NCI-H1105 (cell line): ENCODE measurements around the gene EDN1.

ENCODE experiments used
- DNase-seq: peaks from one replicate; lab custom pipeline; 2025; lab: John Stamatoyannopoulos, UW

EDN1 gene

GRCh38 chr6:12270551-12271230, 19.5 kb upstream of the EDN1 start:
- no peak for DNase-seq

- no peak for DNase-seq
Observed at GRCh38 chr6:12271594-12271993, 18.6 kb upstream of the EDN1 start.

GRCh38 chr6:12271997-12272396, 18.2 kb upstream of the EDN1 start:
- no peak for DNase-seq

DNA sequence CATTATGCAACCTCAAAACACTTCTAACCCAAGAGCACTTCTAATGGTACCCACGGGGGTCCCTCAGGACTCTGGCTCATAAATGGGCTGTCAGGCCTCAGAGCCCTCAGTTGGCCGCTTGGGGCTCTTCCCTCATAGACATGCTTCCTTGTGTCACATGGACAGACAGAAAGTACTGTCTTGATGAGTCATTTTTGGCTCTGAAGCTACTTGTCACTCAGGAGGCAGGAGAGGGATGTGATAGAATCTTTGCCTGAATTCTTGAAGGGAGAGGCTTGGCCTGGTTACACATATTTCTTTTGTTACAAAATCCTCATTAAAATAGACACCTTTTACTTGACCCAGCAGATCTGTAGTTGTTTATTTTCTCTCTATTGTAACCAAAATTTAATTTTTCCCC, 15.1 kb upstream of the EDN1 start:
- no peak for DNase-seq

- DNase-seq = no peak
Observed at GRCh38 chr6:12276930-12277315, 13.2 kb upstream of the EDN1 start.

DNA sequence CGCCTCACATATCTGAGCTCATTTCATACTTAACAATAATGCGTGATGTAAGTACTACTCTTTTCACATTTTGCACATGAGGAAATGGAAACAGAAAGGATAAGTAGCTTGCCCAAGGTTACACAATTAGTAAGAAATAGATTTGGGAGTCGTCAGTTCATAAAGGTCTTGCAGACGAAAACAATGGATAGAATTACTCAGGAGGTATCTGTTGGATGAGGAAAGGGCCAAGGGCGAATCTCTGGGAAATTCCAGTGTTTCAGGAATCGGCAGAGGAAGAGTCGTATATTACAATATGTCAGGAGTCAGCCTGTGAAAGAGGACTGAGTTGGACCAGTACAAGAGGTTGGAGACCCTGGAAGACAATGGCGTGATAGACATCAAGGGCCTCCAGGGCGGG, 12.8 kb upstream of the EDN1 start:
- DNase-seq = no peak

- no peak for DNase-seq
Observed at GRCh38 chr6:12278915-12279314, 11.2 kb upstream of the EDN1 start.

DNA sequence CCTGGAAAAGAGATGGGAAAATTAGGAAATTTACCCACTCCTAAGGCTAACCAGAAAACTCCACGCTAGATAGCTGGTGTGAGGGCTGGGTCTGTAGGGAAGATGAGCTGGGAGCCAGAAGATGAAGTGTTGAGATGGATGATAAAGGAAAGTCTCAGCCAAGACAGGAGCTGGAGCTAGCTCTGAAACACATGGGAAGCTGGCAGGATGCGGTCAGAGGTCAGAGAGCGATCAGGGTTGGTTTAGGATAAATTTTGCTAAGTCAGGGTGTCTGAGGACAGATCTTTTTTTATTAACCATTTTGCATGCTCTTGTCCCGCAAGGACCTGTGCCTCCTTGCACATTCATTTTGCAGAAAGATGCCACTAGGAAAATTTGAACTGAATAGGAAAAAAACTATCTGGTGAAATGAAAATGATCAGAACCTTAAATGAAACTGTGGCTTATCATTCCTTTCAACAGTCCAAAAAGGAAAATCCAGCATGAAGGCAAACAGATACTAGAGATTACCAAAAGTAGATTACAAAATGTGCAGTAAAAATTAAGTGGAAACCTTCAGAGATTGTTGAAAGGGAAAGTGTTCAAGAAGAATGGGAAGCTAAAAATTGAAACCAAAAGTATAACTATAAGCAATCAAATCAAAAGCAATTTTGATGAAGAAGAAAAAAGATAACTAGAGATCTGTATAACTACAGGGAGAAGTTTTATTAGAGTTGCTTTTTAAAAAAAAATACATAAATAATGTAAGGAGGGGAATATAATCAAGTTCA, 10.7 kb upstream of the EDN1 start:
- DNase-seq = no peak

DNA sequence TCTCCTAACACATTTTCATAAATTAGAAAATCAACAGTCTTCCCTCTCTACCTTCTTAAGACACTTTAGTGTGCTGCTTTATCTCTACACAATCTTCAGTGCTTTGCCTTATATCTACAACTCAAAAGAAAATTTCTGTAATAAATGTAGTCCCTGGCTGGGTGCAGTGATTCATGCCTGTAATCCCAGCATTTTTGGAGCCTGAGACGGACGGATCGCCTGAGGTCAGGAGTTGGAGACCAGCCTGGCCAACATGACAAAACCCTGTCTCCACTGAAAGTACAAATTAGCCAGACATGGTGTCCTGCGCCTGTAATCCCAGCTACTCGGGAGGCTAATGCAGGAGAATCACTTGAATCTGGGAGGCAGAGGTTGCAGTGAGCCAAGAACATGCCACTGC, 9.7 kb upstream of the EDN1 start:
- no peak for DNase-seq

DNA sequence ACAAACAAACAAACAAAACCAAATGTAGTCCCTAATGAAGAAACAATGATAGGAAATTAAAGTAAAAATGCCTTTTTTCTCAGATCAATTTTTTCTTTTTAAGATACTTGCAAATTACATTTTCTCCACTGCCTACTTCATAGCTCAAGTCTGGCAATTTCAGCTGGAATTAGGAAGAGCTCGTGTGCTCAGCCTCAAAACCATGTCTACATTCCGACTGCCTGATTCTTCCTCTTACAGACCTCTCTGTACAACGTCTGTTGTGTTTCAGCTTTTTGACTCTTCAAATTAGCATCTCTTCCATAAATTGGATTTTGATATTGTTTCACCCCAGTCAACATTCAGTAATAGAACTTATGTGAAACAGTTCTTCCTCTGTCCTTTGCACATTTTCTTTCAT, 9.3 kb upstream of the EDN1 start:
- DNase-seq = no peak

DNA sequence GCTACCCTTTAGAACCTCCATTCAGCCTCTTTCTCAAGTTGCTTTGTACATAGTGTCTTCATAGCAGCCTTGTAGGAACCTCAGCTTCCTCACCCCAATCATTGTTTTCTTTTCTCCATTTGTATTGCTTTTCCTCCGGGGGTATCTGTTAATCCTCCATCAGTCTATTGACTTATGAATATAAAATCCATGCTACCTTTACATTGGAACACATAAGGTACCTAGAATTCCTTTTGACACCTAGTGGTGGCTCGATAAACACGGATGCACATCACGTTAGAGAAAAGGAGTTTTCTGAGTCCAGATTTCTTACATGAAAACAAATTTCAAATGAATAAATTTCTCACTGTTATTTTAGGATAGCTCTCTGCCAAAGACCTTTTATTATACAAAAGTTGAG, 6.3 kb upstream of the EDN1 start:
- DNase-seq = no peak

DNA sequence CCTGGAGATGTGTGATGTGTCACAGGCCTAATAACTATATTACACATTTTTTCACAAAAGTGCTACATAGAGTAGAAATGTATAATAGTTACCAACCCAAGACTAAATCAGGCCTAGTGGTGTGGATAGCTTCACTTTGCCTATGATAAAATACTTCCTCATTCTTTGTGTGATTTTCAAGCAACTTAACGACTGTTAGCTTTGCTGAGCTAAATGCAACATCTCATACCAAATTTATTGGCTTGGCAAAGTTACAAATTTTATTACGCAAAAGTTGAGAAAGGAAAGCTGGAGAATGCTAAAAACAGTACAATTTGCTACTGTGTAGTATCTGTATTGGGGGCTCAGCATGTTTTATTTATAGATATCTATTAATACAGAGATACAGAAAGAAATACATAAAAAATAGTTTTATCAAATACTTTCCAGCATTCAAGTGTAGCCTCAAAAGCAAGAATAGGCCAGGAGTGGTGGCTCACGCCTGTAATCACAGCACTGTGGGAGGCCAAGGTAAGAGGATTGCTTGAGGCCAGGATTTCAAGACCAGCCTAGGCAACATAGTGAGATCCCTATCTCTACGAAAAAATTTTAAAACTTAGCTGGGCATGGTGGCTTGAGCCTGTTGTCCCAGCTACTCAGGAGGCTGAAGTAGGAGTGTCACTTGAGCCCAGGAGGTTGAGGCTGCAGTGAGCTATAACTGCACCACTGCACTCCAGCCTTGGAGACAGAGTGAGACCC, 3.6 kb upstream of the EDN1 start:
- DNase-seq = no peak

DNA sequence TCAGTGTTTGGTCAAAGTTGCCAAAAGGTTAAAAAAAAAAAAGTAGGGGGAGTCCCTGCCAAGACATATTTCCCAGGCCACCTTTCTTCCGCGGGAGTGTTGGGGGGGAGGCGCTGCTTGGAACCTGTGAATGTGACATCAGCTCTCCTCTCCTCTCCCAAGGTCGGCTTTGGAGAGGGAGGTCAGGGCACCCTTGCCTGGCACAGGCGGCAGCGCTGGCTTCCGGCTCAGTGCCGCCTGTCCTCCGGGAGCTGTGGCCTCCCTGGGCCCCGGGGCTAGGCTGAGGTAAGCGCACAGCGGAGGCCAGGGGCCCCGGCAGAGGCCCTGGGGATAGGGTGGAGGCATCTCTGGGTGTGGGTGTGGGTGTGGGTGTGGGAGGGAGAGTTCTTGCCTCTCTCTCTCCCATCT, 1.9 kb upstream of the EDN1 start:
- DNase-seq = no peak

DNA sequence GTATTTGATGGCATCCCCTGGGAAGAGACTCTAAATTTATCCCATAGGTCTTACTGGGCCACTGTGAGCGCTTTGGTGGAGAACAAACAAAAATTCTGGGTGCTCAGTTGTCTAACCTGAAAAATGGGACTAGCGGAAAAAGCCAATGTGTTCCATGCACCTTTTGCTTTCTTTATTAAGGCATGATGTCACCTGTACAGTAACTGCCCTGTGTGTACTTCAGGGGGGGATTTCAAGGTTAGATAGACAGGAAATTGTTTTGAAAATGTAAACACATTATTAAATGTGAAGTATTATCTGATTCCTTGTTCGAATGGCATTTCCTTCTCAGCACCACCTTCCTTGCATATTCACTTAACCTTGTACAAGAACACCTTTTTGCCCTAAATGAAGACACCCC, 1.2 kb upstream of the EDN1 start:
- no peak for DNase-seq

- peak; percentile 31 for DNase-seq
Observed at GRCh38 chr6:12289365-12289919, 719 bp upstream of the EDN1 start.

- DNase-seq = peak; percentile 1
Observed at GRCh38 chr6:12291071-12291838, 1.1 kb downstream of the EDN1 start.

- no peak for DNase-seq
Observed at GRCh38 chr6:12291839-12292604, 1.9 kb downstream of the EDN1 start.

GRCh38 chr6:12293235-12293930, 3.2 kb downstream of the EDN1 start:
- no peak for DNase-seq

DNA sequence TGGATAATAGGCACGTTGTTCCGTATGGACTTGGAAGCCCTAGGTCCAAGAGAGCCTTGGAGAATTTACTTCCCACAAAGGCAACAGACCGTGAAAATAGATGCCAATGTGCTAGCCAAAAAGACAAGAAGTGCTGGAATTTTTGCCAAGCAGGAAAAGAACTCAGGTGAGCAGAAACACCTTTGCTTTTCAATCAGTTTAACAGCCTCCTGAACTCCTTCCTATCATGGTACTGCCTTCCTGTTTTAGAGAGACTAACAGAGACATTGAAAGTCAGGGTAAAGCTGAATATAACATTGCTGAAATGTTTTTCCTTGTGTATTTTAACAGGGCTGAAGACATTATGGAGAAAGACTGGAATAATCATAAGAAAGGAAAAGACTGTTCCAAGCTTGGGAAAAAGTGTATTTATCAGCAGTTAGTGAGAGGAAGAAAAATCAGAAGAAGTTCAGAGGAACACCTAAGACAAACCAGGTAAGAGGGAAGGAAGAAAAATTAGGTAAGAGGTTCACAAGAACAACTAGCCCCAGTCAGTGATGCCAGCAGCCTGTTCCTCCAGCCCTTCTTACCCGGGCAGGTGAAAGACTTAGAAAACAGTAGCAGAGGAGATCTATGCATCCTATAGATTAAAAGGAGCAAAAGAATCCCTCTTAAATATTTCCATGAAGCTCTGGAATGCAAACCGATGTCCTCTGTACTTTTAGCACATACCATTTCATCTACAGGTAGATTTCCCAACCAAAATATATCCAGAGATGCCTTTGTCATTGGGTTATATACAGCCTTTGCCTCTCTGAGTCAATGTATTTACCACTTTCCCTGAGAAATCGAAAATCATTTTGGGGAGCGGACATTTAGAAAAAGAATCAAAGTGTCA, 4.0 kb downstream of the EDN1 start:
- DNase-seq = no peak
